SK-N-SH (cell line): ENCODE measurements around the gene GATB. TPM values are rescaled to one million over a fixed set of nuclear protein-coding genes. Genes with fewer than 3 reads are reported as not detected.

Experiments used
- CTCF ChIA-PET: fragments of 300-600, 350-600 bp; formaldehyde crosslinking; extraction: SDS; loops from one replicate; lab custom pipeline; 2021; lab: Yijun Ruan, JAX
- POLR2A ChIA-PET: fragments of 350-600 bp; sonication (Branson Sonifier 250); formaldehyde crosslinking; extraction: SDS; loops from one replicate; lab custom pipeline; 2020; ENCODE audit warnings: antibody characterized with exemption, inconsistent platforms; lab: Yijun Ruan, JAX
- DNase-seq: peaks from one replicate; pipeline ENCODE4 v3.0.0; 2012
- H2AFZ ChIP-seq: fragments of 200-600 bp; sonication (generic); 2 replicates; pipeline ENCODE4 v1.8.1; 2016; ENCODE audit warnings: antibody characterized with exemption, mild to moderate bottlenecking, low read depth
- H3F3A ChIP-seq: fragments of 200-600 bp; sonication (generic); replicated peaks from 2 replicates; pipeline ENCODE3; 2016; ENCODE audit warnings: antibody characterized with exemption, mild to moderate bottlenecking; ENCODE audit not compliant: insufficient read depth
- H3K27ac ChIP-seq, 2 experiments: fragments of 200-500 bp in 1 of 2; fragments of 200-600 bp in 1 of 2; sonication (Bioruptor generic) in 1 of 2; sonication (generic), shearing (Covaris generic) in 1 of 2; 2 replicates each; pipeline versions ENCODE4 v1.5.1 to v1.6.1; 2014 to 2016; ENCODE audit warnings: low read depth in 2 of 2, inconsistent platforms in 1 of 2, low read length in 1 of 2, mild to moderate bottlenecking in 1 of 2, mixed read lengths in 1 of 2
- H3K27me3 ChIP-seq: fragments of 200-600 bp; sonication (generic), shearing (Covaris generic); 2 replicates; pipeline ENCODE4 v1.6.1; 2016; ENCODE audit warnings: mixed run types; ENCODE audit not compliant: insufficient read depth
- H3K36me3 ChIP-seq, 2 experiments: fragments of 200-500 bp in 1 of 2; fragments of 200-600 bp in 1 of 2; sonication (Bioruptor generic) in 1 of 2; sonication (generic) in 1 of 2; replicated peaks in 1 of 2; 2 replicates each; pipeline versions ENCODE3 to v1.5.1; 2014 to 2016; ENCODE audit warnings: low read length in 1 of 2, mild to moderate bottlenecking in 1 of 2; ENCODE audit not compliant: insufficient read depth in 2 of 2, control insufficient read depth in 1 of 2
- H3K4me1 ChIP-seq, 2 experiments: fragments of 200-500 bp in 1 of 2; fragments of 200-600 bp in 1 of 2; sonication (Bioruptor generic) in 1 of 2; sonication (generic), shearing (Covaris generic) in 1 of 2; 2 replicates each; pipeline versions ENCODE4 v1.5.1 to v1.6.1; 2014 to 2016; ENCODE audit warnings: low read depth in 1 of 2, low read length in 1 of 2, mixed run types in 1 of 2; ENCODE audit not compliant: insufficient read depth in 2 of 2, control insufficient read depth in 1 of 2
- H3K4me2 ChIP-seq: fragments of 200-600 bp; sonication (generic), shearing (Covaris generic); 2 replicates; pipeline ENCODE4 v1.6.1; 2017; ENCODE audit warnings: mixed run types
- H3K4me3 ChIP-seq, 2 experiments: fragments of 200-500 bp in 1 of 2; fragments of 200-600 bp in 1 of 2; sonication (Bioruptor generic) in 1 of 2; sonication (generic), shearing (Covaris generic) in 1 of 2; 2 replicates each; pipeline versions ENCODE4 v1.5.1 to v1.8.1; 2014 to 2016; ENCODE audit warnings: low read depth in 2 of 2, inconsistent platforms in 1 of 2, low read length in 1 of 2, mild to moderate bottlenecking in 1 of 2, mixed read lengths in 1 of 2, moderate library complexity in 1 of 2
- H3K79me2 ChIP-seq: fragments of 200-600 bp; sonication (generic); 2 replicates; pipeline ENCODE4 v1.8.1; 2017; ENCODE audit warnings: mild to moderate bottlenecking; ENCODE audit not compliant: insufficient read depth
- H3K9ac ChIP-seq: fragments of 200-600 bp; sonication (generic); 2 replicates; pipeline ENCODE4 v1.6.1; 2017; ENCODE audit warnings: mixed run types
- H3K9me2 ChIP-seq: fragments of 200-600 bp; sonication (generic); 2 replicates; pipeline ENCODE4 v1.6.1; 2017; ENCODE audit warnings: mixed run types
- H3K9me3 ChIP-seq: fragments of 200-600 bp; sonication (generic); 2 replicates; pipeline ENCODE4 v1.6.1; 2017; ENCODE audit warnings: mixed run types, mild to moderate bottlenecking, moderate library complexity
- H4K20me1 ChIP-seq: fragments of 200-600 bp; sonication (generic); 2 replicates; pipeline ENCODE4 v1.6.1; 2017; ENCODE audit warnings: mild to moderate bottlenecking, mixed run types; ENCODE audit not compliant: insufficient read depth
- CHD2 ChIP-seq: fragments of 150-350 bp; IDR thresholded peaks from 2 replicates; pipeline ENCODE4 v1.6.1; 2018; ENCODE audit warnings: low read length; ENCODE audit not compliant: partially characterized antibody
- EP300 ChIP-seq, 2 experiments: IDR thresholded peaks; 2 replicates each; pipeline versions ENCODE4 v1.4.0 to v1.6.1; 2012; ENCODE audit warnings: borderline replicate concordance in 1 of 2, low read depth in 1 of 2, low read length in 1 of 2
- EZH2phosphoT487 ChIP-seq: fragments of 200-600 bp; sonication (generic); IDR thresholded peaks from 2 replicates; pipeline ENCODE4 v1.6.1; 2017; ENCODE audit warnings: low read depth, mixed run types, mild to moderate bottlenecking, antibody characterized with exemption, moderate library complexity, borderline replicate concordance
- FOXJ3 ChIP-seq: sonication (generic); formaldehyde crosslinking; IDR thresholded peaks from 2 replicates; pipeline ENCODE4 v1.5.1; 2020; ENCODE audit warnings: mild to moderate bottlenecking, missing genetic modification reagents
- IRF3 ChIP-seq: fragments of 150-350 bp; IDR thresholded peaks from 2 replicates; pipeline ENCODE4 v1.6.1; 2016; ENCODE audit warnings: mild to moderate bottlenecking, low read depth, low read length
- JUND ChIP-seq: IDR thresholded peaks from 2 replicates; pipeline ENCODE4 v1.4.0; 2012
- MXI1 ChIP-seq: IDR thresholded peaks from 2 replicates; pipeline ENCODE4 v1.6.1; 2012; ENCODE audit warnings: mild to moderate bottlenecking, low read depth, low read length, improper control_type of control experiment
- NFIC ChIP-seq: IDR thresholded peaks from 2 replicates; pipeline ENCODE4 v1.4.0; 2012; ENCODE audit warnings: borderline replicate concordance
- NRF1 ChIP-seq: IDR thresholded peaks from 2 replicates; pipeline ENCODE4 v1.6.1; 2012; ENCODE audit warnings: low read depth, mild to moderate bottlenecking, low read length
- PBX3 ChIP-seq: IDR thresholded peaks from 2 replicates; pipeline ENCODE4; 2012
- POLR2AphosphoS5 ChIP-seq: IDR thresholded peaks from 2 replicates; pipeline ENCODE4 v1.6.1; 2012; ENCODE audit warnings: low read depth, low read length
- RCOR1 ChIP-seq: fragments of 150-350 bp; IDR thresholded peaks from 2 replicates; pipeline ENCODE4 v1.6.1; 2017; ENCODE audit warnings: antibody characterized with exemption, low read length
- RFX5 ChIP-seq: IDR thresholded peaks from 2 replicates; pipeline ENCODE4 v1.6.1; 2012; ENCODE audit warnings: mild to moderate bottlenecking, improper control_type of control experiment, low read length
- SIN3A ChIP-seq: IDR thresholded peaks from 2 replicates; pipeline ENCODE4 v1.6.1; 2012; ENCODE audit warnings: low read depth, mild to moderate bottlenecking, low read length, moderate library complexity, borderline replicate concordance
- SMC3 ChIP-seq: IDR thresholded peaks from 2 replicates; pipeline ENCODE4 v1.6.1; 2012; ENCODE audit warnings: low read depth, low read length, improper control_type of control experiment
- TAF1 ChIP-seq: IDR thresholded peaks from 2 replicates; pipeline ENCODE4 v1.6.1; 2012; ENCODE audit warnings: low read depth, mild to moderate bottlenecking, low read length, moderate library complexity, borderline replicate concordance
- TCF12 ChIP-seq: IDR thresholded peaks from 2 replicates; pipeline ENCODE4 v1.4.0; 2012
- TEAD4 ChIP-seq: IDR thresholded peaks from 2 replicates; pipeline ENCODE4 v1.4.0; 2012; ENCODE audit warnings: mild to moderate bottlenecking, borderline replicate concordance; ENCODE audit not compliant: insufficient read depth
- USF1 ChIP-seq: IDR thresholded peaks from 2 replicates; pipeline ENCODE4 v1.4.0; 2012; ENCODE audit warnings: low read depth, borderline replicate concordance
- USF2 ChIP-seq: fragments of 150-350 bp; IDR thresholded peaks from 2 replicates; pipeline ENCODE4 v1.6.1; 2017; ENCODE audit warnings: antibody characterized with exemption, low read length, low read depth, borderline replicate concordance
- ZBTB33 ChIP-seq: IDR thresholded peaks from 2 replicates; pipeline ENCODE4 v1.4.0; 2012; ENCODE audit warnings: low read depth, borderline replicate concordance
- WGBS: methylation state at CpG from one replicate; pipeline ENCODE4 v1.1.6; 2017; ENCODE audit warnings: low lambda C conversion rate; 5-methylcytosine and 5-hydroxymethylcytosine counted together
- polyA plus RNA-seq, 3 experiments: library from polyadenylated mRNA; depleted of rRNA; stranded (reverse); fragments of >200 nt; gene quantifications; 2 replicates each; pipeline ENCODE4 v1.2.3, GENCODE V29; 2012

GATB gene
- polyA plus RNA-seq, 1 of the 3 experiments (the other 2 are of a cell fraction): 28.1 TPM

- peaks cover 0 to 10% of the 10 kb centered on the region in 2 experiments for H3K36me3 ChIP-seq
- no peak overlapping the region for H3K9ac ChIP-seq
- peaks cover 0 to 16% of the 10 kb centered on the region in 2 experiments; a peak in 2 of 4 replicates for H3K4me1 ChIP-seq
- H3F3A ChIP-seq: no peaks in the 10 kb centered on the region
- no peak overlapping the region for H3K4me3 ChIP-seq
- CTCF ChIA-PET: interaction anchor here (2.2 kb wide), 1 partner anchor 9 kb away, joined by 6 read pairs; no protein-coding TSS in a partner anchor
- H3K4me2 ChIP-seq: no peak overlapping the region
- H4K20me1 ChIP-seq: no peaks in the 10 kb centered on the region
- peak overlapping the region in 1 of 2 experiments; percentile 79; a peak in 2 of 4 replicates for H3K27ac ChIP-seq
- POLR2A ChIA-PET: no interaction called here
- 69% methylated on average over 7 of the region's 7 CpGs for WGBS
- H2AFZ ChIP-seq: no peak overlapping the region
- H3K27me3 ChIP-seq: no peaks in the 10 kb centered on the region
- H3K9me3 ChIP-seq: no peaks in the 10 kb centered on the region
- no peak for TF ChIP-seq TCF12
- no peak for TF ChIP-seq RFX5
- no peak for TF ChIP-seq POLR2AphosphoS5
- no peak for TF ChIP-seq EP300 (IDR thresholded peaks at IDR 0.05; ENCODE audit: borderline replicate concordance in 1 of 2, low read depth in 1 of 2, low read length in 1 of 2)
- no peak for TF ChIP-seq USF1
- TF ChIP-seq RCOR1: no peak
- no peak for TF ChIP-seq IRF3
- no peak for TF ChIP-seq MXI1
- TF ChIP-seq JUND: no peak
- no peaks in the 10 kb centered on the region for H3K9me2 ChIP-seq
- DNase-seq: peak; percentile 44
- H3K79me2 ChIP-seq: no peaks in the 10 kb centered on the region
Measured at GRCh38 chr4:151653548-151653918, 107.3 kb downstream of the GATB start.

- H3K27me3 ChIP-seq: no peaks in the 10 kb centered on the region
- TF ChIP-seq EZH2phosphoT487 (no peak), USF2 (no peak), TCF12 (peak; percentile 95), TEAD4 (no peak), NRF1 (no peak), CHD2 (peak; percentile 54), NFIC (peak; percentile 12; the same call in 1 of the 2 replicates), TAF1 (no peak), PBX3 (peak; percentile 20; the same call in 1 of the 2 replicates), SMC3 (no peak), SIN3A (no peak), RCOR1 (no peak; the same call in 1 of the 2 replicates), ZBTB33 (no peak), FOXJ3 (CRISPR knock-in tag) (no peak)
Measured at GRCh38 chr4:151652841-151653547, 107.8 kb downstream of the GATB start.

More at GRCh38 chr4:151652841-151653547, 107.8 kb downstream of the GATB start:
- ChIA-PET POLR2A (no interaction called here), CTCF (interaction anchor here (1.3 to 2.2 kb wide), 2 partner anchors 9 to 49 kb away, joined by 3 to 6 read pairs; no protein-coding TSS in a partner anchor)
- H3K79me2 ChIP-seq: no peaks in the 10 kb centered on the region
- peak overlapping the region in 1 of 2 experiments; percentile 79; a peak in 2 of 4 replicates for H3K27ac ChIP-seq
- no peak for DNase-seq
- H3K9ac ChIP-seq: no peak overlapping the region
- H3K36me3 ChIP-seq: peaks cover 0 to 7% of the 10 kb centered on the region in 2 experiments
- peaks cover 0 to 16% of the 10 kb centered on the region in 2 experiments; a peak in 2 of 4 replicates for H3K4me1 ChIP-seq
- 71% methylated on average over 3 of the region's 3 CpGs for WGBS
- H3K4me3 ChIP-seq: no peak overlapping the region
- no peaks in the 10 kb centered on the region for H3K9me2 ChIP-seq
- no peaks in the 10 kb centered on the region for H4K20me1 ChIP-seq
- H3F3A ChIP-seq: no peaks in the 10 kb centered on the region
- H3K4me2 ChIP-seq: no peak overlapping the region
- no peaks in the 10 kb centered on the region for H3K9me3 ChIP-seq
- no peak overlapping the region for H2AFZ ChIP-seq
